K562 (cell line): ENCODE results near the gene NR3C2. TPM values are rescaled to one million over a fixed set of nuclear protein-coding genes. Genes with fewer than 3 reads are reported as not detected.

ENCODE experiments used
- ATAC-seq: fragments of 200-7000 bp; cut with Tn5 transposase; 3 replicates; pipeline ENCODE4 v1.9.1; 2020; ENCODE audit warnings: moderate library complexity
- BruUV-seq: library from RNA; stranded (reverse); fragments of 400-500 nt; replicated peaks from 2 replicates; lab custom pipeline; 2021; lab: Mats Ljungman, UMichigan
- CTCF ChIA-PET: fragments of 300-600 bp; formaldehyde crosslinking; extraction: SDS; loops from one replicate; lab custom pipeline; 2021; ENCODE audit warnings: low intra/inter-chr PET ratio; lab: Yijun Ruan, JAX
- POLR2A ChIA-PET: fragments of 300-600, 350-650 bp; sonication (Branson Sonifier 250); formaldehyde crosslinking; extraction: SDS; loops from one replicate; lab custom pipeline; 2021; ENCODE audit warnings: antibody characterized with exemption, inconsistent platforms; lab: Yijun Ruan, JAX
- DNase-seq, 4 experiments: peaks; one replicate each; pipeline versions ENCODE4 v3.0.0 to v3.0.0-alpha.2; 2011 to 2018; ENCODE audit warnings: low spot score in 3 of 4, mixed read lengths in 3 of 4; ENCODE audit errors: extremely low read depth in 1 of 4
- FAIRE-seq: peaks from 2 replicates; lab custom pipeline; 2011; peaks lifted over from hg19 to GRCh38; lab: Jason Lieb, UNC
- H2AFZ ChIP-seq: 2 replicates; pipeline ENCODE4 v1.6.0; 2011; ENCODE audit warnings: low read depth, low read length, control low read depth, inconsistent platforms
- H3K27ac ChIP-seq: fragments of 200-600 bp; 3 replicates; pipeline ENCODE4 v1.8.0; 2011; ENCODE audit warnings: low read depth, mild to moderate bottlenecking, control low read depth, inconsistent platforms, low read length, moderate library complexity, mixed read lengths; ENCODE audit errors: extremely low read depth
- H3K27me3 ChIP-seq, 2 experiments: fragments of 300-600 bp in 1 of 2; 2 replicates in 1 of 2; 3 replicates in 1 of 2; pipeline versions ENCODE4 v1.6.0 to v1.8.0; 2011; ENCODE audit warnings: inconsistent platforms in 2 of 2, low read length in 2 of 2, mild to moderate bottlenecking in 1 of 2, mixed read lengths in 1 of 2, moderate library complexity in 1 of 2; ENCODE audit not compliant: control insufficient read depth in 2 of 2, insufficient read depth in 2 of 2
- H3K36me3 ChIP-seq: fragments of 300-600 bp; 3 replicates; pipeline ENCODE4 v1.8.0; 2011; ENCODE audit warnings: mild to moderate bottlenecking, low read length, inconsistent platforms; ENCODE audit not compliant: control insufficient read depth, insufficient read depth
- H3K4me1 ChIP-seq, 2 experiments: fragments of 200-600 bp in 1 of 2; replicated peaks in 1 of 2; 2 replicates in 1 of 2; 3 replicates in 1 of 2; pipeline versions ENCODE4 v1.5.1 to v1.8.0; 2011; ENCODE audit warnings: inconsistent platforms in 2 of 2, low read length in 2 of 2, mild to moderate bottlenecking in 1 of 2, mixed read lengths in 1 of 2, moderate library complexity in 1 of 2; ENCODE audit not compliant: control insufficient read depth in 2 of 2, insufficient read depth in 2 of 2
- H3K4me2 ChIP-seq: 2 replicates; pipeline ENCODE4 v1.6.1; 2011; ENCODE audit warnings: low read length, control low read depth, inconsistent platforms, mixed read lengths; ENCODE audit not compliant: insufficient read depth
- H3K4me3 ChIP-seq: fragments of 200-600 bp; sonication (generic), shearing (Covaris generic); 2 replicates; pipeline ENCODE4 v1.5.1; 2016; ENCODE audit warnings: control low read depth, inconsistent platforms
- H3K79me2 ChIP-seq: fragments of 200-600 bp; 3 replicates; pipeline ENCODE4 v1.8.0; 2011; ENCODE audit warnings: low read length, inconsistent platforms; ENCODE audit not compliant: control insufficient read depth, insufficient read depth
- H3K9ac ChIP-seq, 2 experiments: 2 replicates each; pipeline versions ENCODE4 v1.6.0 to v1.6.1; 2011; ENCODE audit warnings: low read depth in 2 of 2, low read length in 2 of 2, control low read depth in 1 of 2, inconsistent platforms in 1 of 2, mild to moderate bottlenecking in 1 of 2, mixed read lengths in 1 of 2; ENCODE audit not compliant: insufficient read depth in 1 of 2
- H3K9me1 ChIP-seq: one replicate; pipeline ENCODE4 v1.6.0; 2011; ENCODE audit warnings: inconsistent platforms, mild to moderate bottlenecking, low read length, moderate library complexity; ENCODE audit not compliant: control insufficient read depth, insufficient read depth
- H3K9me3 ChIP-seq: replicated peaks from 2 replicates; pipeline ENCODE4 v1.5.1; 2011; ENCODE audit warnings: low read depth, low read length, inconsistent platforms; ENCODE audit not compliant: control insufficient read depth, insufficient read depth
- H4K20me1 ChIP-seq: replicated peaks from 2 replicates; pipeline ENCODE4 v1.6.1; 2011; ENCODE audit warnings: low read length, inconsistent platforms, mixed read lengths; ENCODE audit not compliant: control insufficient read depth, insufficient read depth
- FOXM1 ChIP-seq, 2 experiments: fragments of 450-650 bp in 1 of 2; sonication (generic) in 1 of 2; formaldehyde crosslinking in 1 of 2; IDR thresholded peaks; 2 replicates each; pipeline versions ENCODE4 v1.6.1 to v1.9.0; 2017 to 2022; ENCODE audit warnings: low read depth in 2 of 2, mild to moderate bottlenecking in 2 of 2, missing genetic modification reagents in 1 of 2, moderate library complexity in 1 of 2
- TBP ChIP-seq: optimal IDR thresholded peaks from 2 replicates; pipeline ENCODE3; 2011; ENCODE audit warnings: low read depth, low read length, improper control_type of control experiment
- ZNF263 ChIP-seq: sonication (generic); formaldehyde crosslinking; IDR thresholded peaks from 2 replicates; pipeline ENCODE4 v1.8.0; 2022; ENCODE audit warnings: mild to moderate bottlenecking, missing genetic modification reagents, borderline replicate concordance
- ZNF274 ChIP-seq: IDR thresholded peaks from 2 replicates; pipeline ENCODE4 v1.6.1; 2011; ENCODE audit warnings: low read depth, mild to moderate bottlenecking, low read length, moderate library complexity, borderline replicate concordance
- ZNF764 ChIP-seq: fragments of 250-450 bp; sonication (Bioruptor Pico); IDR thresholded peaks from 2 replicates; pipeline ENCODE4 v1.4.0; 2020; ENCODE audit warnings: low read depth, mild to moderate bottlenecking, moderate library complexity
- WGBS: fragments of 100-300 bp; shearing (Covaris generic); methylation state at CpG from one replicate; pipeline ENCODE4 v1.1.6; 2016; ENCODE audit warnings: low coverage, mixed read lengths; ENCODE audit not compliant: insufficient coverage; ENCODE audit errors: missing lambda C conversion rate; 5-methylcytosine and 5-hydroxymethylcytosine counted together
- in situ Hi-C: fragments of 300-500 bp; cut with MboI; formaldehyde crosslinking; loops from 4 replicates; pipeline ENCODE4 v1.15.0; 2018; ENCODE audit warnings: inconsistent platforms, mixed read lengths
- intact Hi-C: fragments of 100-400 bp; cut with micrococcal nuclease; formaldehyde crosslinking; loops from 2 replicates; pipeline ENCODE4 v1.14.2; 2022
- polyA plus RNA-seq, 8 experiments: library from polyadenylated mRNA; depleted of rRNA in 4 of 8; stranded (reverse) in 5 of 8; unstranded in 3 of 8; fragments of >200 nt; fragmentation: Nextera tagmentation in 2 of 8; fragmentation: Illumina TruSeq in 1 of 8; extraction: Ambion mirVana in 2 of 8; extraction: Trizol in 1 of 8; gene quantifications; 2 replicates each; pipeline versions ENCODE4 v1.2.1 to v1.2.3, GENCODE V29; 2011 to 2014; ENCODE audit warnings: inconsistent platforms in 1 of 8, missing spikeins in 1 of 8
- total RNA-seq, 7 experiments: library from RNA; depleted of rRNA in 6 of 7; stranded (reverse); fragments of >200 nt in 6 of 7; fragmentation: Illumina TruSeq in 2 of 7; extraction: Trizol in 2 of 7; gene quantifications; 2 replicates each; pipeline versions ENCODE4 v1.2.1 to v1.2.3, GENCODE V29; 2011 to 2021; ENCODE audit warnings: low replicate concordance in 1 of 7
- TF ChIP-seq, protein P1 (sequence below), 2 experiments: fragments of 250-450 bp in 1 of 2; fragments of 450-650 bp in 1 of 2; sonication (Bioruptor Pico) in 1 of 2; IDR thresholded peaks; 2 replicates each; pipeline versions ENCODE4 v1.6.1 to v1.8.0; 2016 to 2021; ENCODE audit warnings: mild to moderate bottlenecking in 2 of 2, moderate library complexity in 2 of 2, missing compliant biosample characterization in 1 of 2, missing genetic modification characterization in 1 of 2
- TF ChIP-seq, protein P2 (sequence below): fragments of 450-650 bp; formaldehyde crosslinking; IDR thresholded peaks from 2 replicates; pipeline ENCODE4 v1.4.0; 2020; ENCODE audit warnings: mild to moderate bottlenecking, moderate library complexity
- TF ChIP-seq, protein P3 (sequence below), 2 experiments: fragments of 450-650 bp; IDR thresholded peaks; 2 replicates each; pipeline ENCODE4 v1.6.1; 2018; ENCODE audit warnings: mild to moderate bottlenecking in 2 of 2, low read depth in 1 of 2; ENCODE audit not compliant: partially characterized antibody in 2 of 2

NR3C2 gene
- total and polyA plus RNA-seq, 9 of the 15 experiments (the other 6 are each of a cell fraction or from before 2014, with no cell fraction given) = 0.01 to 0.28 (median 0.16) TPM; not detected in 2

DNA sequence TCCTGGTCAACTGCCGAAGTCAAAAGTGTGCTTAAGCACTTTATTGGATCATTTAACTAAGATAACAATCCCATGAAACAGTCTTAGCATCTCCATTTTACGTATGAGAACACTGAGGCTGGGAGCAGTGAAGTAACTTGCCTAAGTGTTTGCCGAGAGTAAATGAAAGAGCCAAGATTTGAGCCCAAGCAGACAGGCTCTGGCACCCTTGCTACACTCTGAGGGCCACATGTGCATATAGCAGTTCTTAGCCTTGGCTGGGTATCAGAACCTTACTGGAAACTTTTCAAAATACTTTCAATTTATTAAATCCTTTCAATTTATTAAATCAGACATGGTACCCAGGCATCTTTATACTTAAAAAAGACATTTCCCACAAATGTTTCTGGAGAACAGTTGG is 225.9 kb downstream of the NR3C2 start:
- in situ Hi-C loops = no loop called here
- WGBS = 0% methylated on average over 3 of the region's 3 CpGs
- no peak overlapping the region for H3K4me3 ChIP-seq
- no peak for FAIRE-seq
- no peak overlapping the region for H3K4me2 ChIP-seq
- TF ChIP-seq TBP = no peak
- no peaks in the 10 kb centered on the region for H3K36me3 ChIP-seq
- H3K27ac ChIP-seq = no peak overlapping the region
- H3K27me3 ChIP-seq = no peaks in the 10 kb centered on the region
- no peaks in the 10 kb centered on the region for H3K9me3 ChIP-seq
- ChIA-PET CTCF (no interaction called here), POLR2A (no interaction called here)
- H3K9me1 ChIP-seq = no peaks in the 10 kb centered on the region
- no peak for ATAC-seq
- no peaks in the 10 kb centered on the region for H3K79me2 ChIP-seq
- H2AFZ ChIP-seq = no peak overlapping the region
- no peaks in the 10 kb centered on the region for H3K4me1 ChIP-seq
- H4K20me1 ChIP-seq = no peaks in the 10 kb centered on the region
- intact Hi-C loops = no loop called here
- no TSS peak for BruUV-seq
- no peak overlapping the region for H3K9ac ChIP-seq
- no peak for DNase-seq

DNA sequence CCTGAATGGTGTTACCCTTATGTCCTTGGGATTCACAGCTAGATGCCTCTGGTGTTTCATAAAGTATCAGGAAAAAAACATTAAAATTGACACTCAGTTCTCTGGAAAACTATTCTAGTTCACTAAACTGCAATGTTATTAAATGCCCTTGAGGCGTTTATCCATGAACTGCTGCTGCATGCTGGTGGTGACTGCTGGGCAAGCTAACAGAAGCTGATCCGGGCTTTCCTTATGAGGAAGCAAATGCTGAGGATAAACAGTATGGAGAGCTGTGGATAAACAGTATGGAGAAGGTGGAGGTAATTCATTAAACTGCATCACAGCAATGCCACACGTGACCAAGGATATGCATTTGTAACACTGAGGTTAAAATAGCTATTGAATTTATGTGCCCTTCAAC is 227.0 kb downstream of the NR3C2 start:
- no peaks in the 10 kb centered on the region for H3K9me1 ChIP-seq
- no peak for FAIRE-seq
- POLR2A ChIA-PET = no interaction called here
- H3K4me1 ChIP-seq = no peaks in the 10 kb centered on the region
- no peaks in the 10 kb centered on the region for H4K20me1 ChIP-seq
- no peaks in the 10 kb centered on the region for H3K9me3 ChIP-seq
- no peak overlapping the region for H3K9ac ChIP-seq
- ATAC-seq = no peak
- no peak for DNase-seq
- no peak overlapping the region for H3K4me3 ChIP-seq
- no peak overlapping the region for H3K27ac ChIP-seq
- no peaks in the 10 kb centered on the region for H3K27me3 ChIP-seq
- no peaks in the 10 kb centered on the region for H3K36me3 ChIP-seq
- no peaks in the 10 kb centered on the region for H3K79me2 ChIP-seq
- intact Hi-C loops = no loop called here
- H2AFZ ChIP-seq = no peak overlapping the region
- H3K4me2 ChIP-seq = no peak overlapping the region
- 0% methylated on average over 3 of the region's 3 CpGs for WGBS
- no peak for TF ChIP-seq FOXM1 (IDR thresholded peaks at IDR 0.05; ENCODE audit: low read depth)
- no peak for TF ChIP-seq FOXM1 (CRISPR knock-in tag; IDR thresholded peaks at IDR 0.05; ENCODE audit: low read depth)
- TF ChIP-seq, protein P1, sequence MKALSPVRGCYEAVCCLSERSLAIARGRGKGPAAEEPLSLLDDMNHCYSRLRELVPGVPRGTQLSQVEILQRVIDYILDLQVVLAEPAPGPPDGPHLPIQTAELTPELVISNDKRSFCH (CRISPR knock-in tag; IDR thresholded peaks at IDR 0.05) = no peak
- TF ChIP-seq, protein P1 (tag; IDR thresholded peaks at IDR 0.05) = no peak
- TF ChIP-seq ZNF263 (CRISPR knock-in tag) = no peak
- TF ChIP-seq, protein P2, sequence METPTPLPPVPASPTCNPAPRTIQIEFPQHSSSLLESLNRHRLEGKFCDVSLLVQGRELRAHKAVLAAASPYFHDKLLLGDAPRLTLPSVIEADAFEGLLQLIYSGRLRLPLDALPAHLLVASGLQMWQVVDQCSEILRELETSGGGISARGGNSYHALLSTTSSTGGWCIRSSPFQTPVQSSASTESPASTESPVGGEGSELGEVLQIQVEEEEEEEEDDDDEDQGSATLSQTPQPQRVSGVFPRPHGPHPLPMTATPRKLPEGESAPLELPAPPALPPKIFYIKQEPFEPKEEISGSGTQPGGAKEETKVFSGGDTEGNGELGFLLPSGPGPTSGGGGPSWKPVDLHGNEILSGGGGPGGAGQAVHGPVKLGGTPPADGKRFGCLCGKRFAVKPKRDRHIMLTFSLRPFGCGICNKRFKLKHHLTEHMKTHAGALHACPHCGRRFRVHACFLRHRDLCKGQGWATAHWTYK (CRISPR knock-in tag) = no peak
- no peak for TF ChIP-seq ZNF764 (CRISPR knock-in tag)
- TF ChIP-seq ZNF274 = no peak
- TF ChIP-seq, protein P3, sequence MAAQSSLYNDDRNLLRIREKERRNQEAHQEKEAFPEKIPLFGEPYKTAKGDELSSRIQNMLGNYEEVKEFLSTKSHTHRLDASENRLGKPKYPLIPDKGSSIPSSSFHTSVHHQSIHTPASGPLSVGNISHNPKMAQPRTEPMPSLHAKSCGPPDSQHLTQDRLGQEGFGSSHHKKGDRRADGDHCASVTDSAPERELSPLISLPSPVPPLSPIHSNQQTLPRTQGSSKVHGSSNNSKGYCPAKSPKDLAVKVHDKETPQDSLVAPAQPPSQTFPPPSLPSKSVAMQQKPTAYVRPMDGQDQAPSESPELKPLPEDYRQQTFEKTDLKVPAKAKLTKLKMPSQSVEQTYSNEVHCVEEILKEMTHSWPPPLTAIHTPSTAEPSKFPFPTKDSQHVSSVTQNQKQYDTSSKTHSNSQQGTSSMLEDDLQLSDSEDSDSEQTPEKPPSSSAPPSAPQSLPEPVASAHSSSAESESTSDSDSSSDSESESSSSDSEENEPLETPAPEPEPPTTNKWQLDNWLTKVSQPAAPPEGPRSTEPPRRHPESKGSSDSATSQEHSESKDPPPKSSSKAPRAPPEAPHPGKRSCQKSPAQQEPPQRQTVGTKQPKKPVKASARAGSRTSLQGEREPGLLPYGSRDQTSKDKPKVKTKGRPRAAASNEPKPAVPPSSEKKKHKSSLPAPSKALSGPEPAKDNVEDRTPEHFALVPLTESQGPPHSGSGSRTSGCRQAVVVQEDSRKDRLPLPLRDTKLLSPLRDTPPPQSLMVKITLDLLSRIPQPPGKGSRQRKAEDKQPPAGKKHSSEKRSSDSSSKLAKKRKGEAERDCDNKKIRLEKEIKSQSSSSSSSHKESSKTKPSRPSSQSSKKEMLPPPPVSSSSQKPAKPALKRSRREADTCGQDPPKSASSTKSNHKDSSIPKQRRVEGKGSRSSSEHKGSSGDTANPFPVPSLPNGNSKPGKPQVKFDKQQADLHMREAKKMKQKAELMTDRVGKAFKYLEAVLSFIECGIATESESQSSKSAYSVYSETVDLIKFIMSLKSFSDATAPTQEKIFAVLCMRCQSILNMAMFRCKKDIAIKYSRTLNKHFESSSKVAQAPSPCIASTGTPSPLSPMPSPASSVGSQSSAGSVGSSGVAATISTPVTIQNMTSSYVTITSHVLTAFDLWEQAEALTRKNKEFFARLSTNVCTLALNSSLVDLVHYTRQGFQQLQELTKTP (IDR thresholded peaks at IDR 0.05; ENCODE audit: low read depth in 1 of 2, partially characterized antibody in 2 of 2) = no peak
- in situ Hi-C loops = no loop called here
- CTCF ChIA-PET = no interaction called here
- BruUV-seq = no TSS peak
